HG03025 (cell line): ENCODE measurements around the gene UBIAD1.
"Not testable (repeated sequence)": the region's sequence is repeated elsewhere in the genome, so short reads cannot be mapped to it uniquely, and the experiment has no call there.

Experiments
- ATAC-seq: cut with Tn5 transposase; IDR thresholded peaks from one replicate; pipeline ENCODE4 v1.9.1; 2021; ENCODE audit warnings: mild to moderate bottlenecking, moderate library complexity; ENCODE audit not compliant: unreplicated experiment, low FRiP score

The UBIAD1 gene

GRCh38 chr1:11279152-11279551, 6.2 kb downstream of the UBIAD1 start:
- ATAC-seq, result no peak

GRCh38 chr1:11279630-11280029, 6.6 kb downstream of the UBIAD1 start:
- ATAC-seq, result no peak

GRCh38 chr1:11280719-11281376, 7.8 kb downstream of the UBIAD1 start:
- no peak for ATAC-seq

- no peak for ATAC-seq
Measured at GRCh38 chr1:11281518-11282331, 8.7 kb downstream of the UBIAD1 start.

GRCh38 chr1:11283151-11283550, 10.2 kb downstream of the UBIAD1 start:
- ATAC-seq, result no peak

GRCh38 chr1:11284784-11285183, 11.8 kb downstream of the UBIAD1 start:
- ATAC-seq, result no peak

GRCh38 chr1:11285883-11286734, 13.1 kb downstream of the UBIAD1 start:
- ATAC-seq, result no peak

GRCh38 chr1:11286735-11287410, 13.9 kb downstream of the UBIAD1 start:
- no peak for ATAC-seq

GRCh38 chr1:11289064-11289463, 16.1 kb downstream of the UBIAD1 start:
- ATAC-seq, result no peak

- ATAC-seq, result no peak
Measured at GRCh38 chr1:11291049-11291448, 18.1 kb downstream of the UBIAD1 start.

GRCh38 chr1:11293856-11294255, 20.9 kb downstream of the UBIAD1 start:
- ATAC-seq, result no peak

GRCh38 chr1:11294951-11295350, 22.0 kb downstream of the UBIAD1 start:
- ATAC-seq, result no peak

- no peak for ATAC-seq
Measured at GRCh38 chr1:11295905-11296304, 22.9 kb downstream of the UBIAD1 start.

- ATAC-seq, result not testable (repeated sequence)
Measured at GRCh38 chr1:11297774-11298173, 24.8 kb downstream of the UBIAD1 start.

- ATAC-seq, result no peak
Measured at GRCh38 chr1:11298390-11299224, 25.6 kb downstream of the UBIAD1 start.

GRCh38 chr1:11299225-11299574, 26.2 kb downstream of the UBIAD1 start:
- no peak for ATAC-seq

- no peak for ATAC-seq
Measured at GRCh38 chr1:11301601-11302000, 28.6 kb downstream of the UBIAD1 start.

GRCh38 chr1:11302366-11302765, 29.4 kb downstream of the UBIAD1 start:
- no peak for ATAC-seq

- not testable (repeated sequence) for ATAC-seq
Measured at GRCh38 chr1:11305516-11305915, 32.5 kb downstream of the UBIAD1 start.

- ATAC-seq, result no peak
Measured at GRCh38 chr1:11307852-11308251, 34.9 kb downstream of the UBIAD1 start.
